K562 (cell line): ENCODE data around the gene PCDHB6. TPM values are rescaled to one million over a fixed set of nuclear protein-coding genes. Genes with fewer than 3 reads are reported as not detected.
"Not testable (repeated sequence)": the region's sequence is repeated elsewhere in the genome, so short reads cannot be mapped to it uniquely, and the experiment has no call there.

ENCODE experiments used
- ATAC-seq: fragments of 200-7000 bp; cut with Tn5 transposase; 3 replicates; pipeline ENCODE4 v1.9.1; 2020; ENCODE audit warnings: moderate library complexity
- BruUV-seq: library from RNA; stranded (reverse); fragments of 400-500 nt; replicated peaks from 2 replicates; lab custom pipeline; 2021; lab: Mats Ljungman, UMichigan
- CTCF ChIA-PET: fragments of 300-600 bp; formaldehyde crosslinking; extraction: SDS; loops from one replicate; lab custom pipeline; 2021; ENCODE audit warnings: low intra/inter-chr PET ratio; lab: Yijun Ruan, JAX
- POLR2A ChIA-PET: fragments of 300-600, 350-650 bp; sonication (Branson Sonifier 250); formaldehyde crosslinking; extraction: SDS; loops from one replicate; lab custom pipeline; 2021; ENCODE audit warnings: antibody characterized with exemption, inconsistent platforms; lab: Yijun Ruan, JAX
- DNase-seq, 4 experiments: peaks; one replicate each; pipeline versions ENCODE4 v3.0.0 to v3.0.0-alpha.2; 2011 to 2018; ENCODE audit warnings: low spot score in 3 of 4, mixed read lengths in 3 of 4; ENCODE audit errors: extremely low read depth in 1 of 4
- FAIRE-seq: peaks from 2 replicates; lab custom pipeline; 2011; peaks lifted over from hg19 to GRCh38; lab: Jason Lieb, UNC
- H2AFZ ChIP-seq: 2 replicates; pipeline ENCODE4 v1.6.0; 2011; ENCODE audit warnings: low read depth, low read length, control low read depth, inconsistent platforms
- H3K27ac ChIP-seq: fragments of 200-600 bp; 3 replicates; pipeline ENCODE4 v1.8.0; 2011; ENCODE audit warnings: low read depth, mild to moderate bottlenecking, control low read depth, inconsistent platforms, low read length, moderate library complexity, mixed read lengths; ENCODE audit errors: extremely low read depth
- H3K27me3 ChIP-seq, 2 experiments: fragments of 300-600 bp in 1 of 2; 2 replicates in 1 of 2; 3 replicates in 1 of 2; pipeline versions ENCODE4 v1.6.0 to v1.8.0; 2011; ENCODE audit warnings: inconsistent platforms in 2 of 2, low read length in 2 of 2, mild to moderate bottlenecking in 1 of 2, mixed read lengths in 1 of 2, moderate library complexity in 1 of 2; ENCODE audit not compliant: control insufficient read depth in 2 of 2, insufficient read depth in 2 of 2
- H3K36me3 ChIP-seq: fragments of 300-600 bp; 3 replicates; pipeline ENCODE4 v1.8.0; 2011; ENCODE audit warnings: mild to moderate bottlenecking, low read length, inconsistent platforms; ENCODE audit not compliant: control insufficient read depth, insufficient read depth
- H3K4me1 ChIP-seq, 2 experiments: fragments of 200-600 bp in 1 of 2; replicated peaks in 1 of 2; 2 replicates in 1 of 2; 3 replicates in 1 of 2; pipeline versions ENCODE4 v1.5.1 to v1.8.0; 2011; ENCODE audit warnings: inconsistent platforms in 2 of 2, low read length in 2 of 2, mild to moderate bottlenecking in 1 of 2, mixed read lengths in 1 of 2, moderate library complexity in 1 of 2; ENCODE audit not compliant: control insufficient read depth in 2 of 2, insufficient read depth in 2 of 2
- H3K4me2 ChIP-seq: 2 replicates; pipeline ENCODE4 v1.6.1; 2011; ENCODE audit warnings: low read length, control low read depth, inconsistent platforms, mixed read lengths; ENCODE audit not compliant: insufficient read depth
- H3K4me3 ChIP-seq: fragments of 200-600 bp; sonication (generic), shearing (Covaris generic); 2 replicates; pipeline ENCODE4 v1.5.1; 2016; ENCODE audit warnings: control low read depth, inconsistent platforms
- H3K79me2 ChIP-seq: fragments of 200-600 bp; 3 replicates; pipeline ENCODE4 v1.8.0; 2011; ENCODE audit warnings: low read length, inconsistent platforms; ENCODE audit not compliant: control insufficient read depth, insufficient read depth
- H3K9ac ChIP-seq, 2 experiments: 2 replicates each; pipeline versions ENCODE4 v1.6.0 to v1.6.1; 2011; ENCODE audit warnings: low read depth in 2 of 2, low read length in 2 of 2, control low read depth in 1 of 2, inconsistent platforms in 1 of 2, mild to moderate bottlenecking in 1 of 2, mixed read lengths in 1 of 2; ENCODE audit not compliant: insufficient read depth in 1 of 2
- H3K9me1 ChIP-seq: one replicate; pipeline ENCODE4 v1.6.0; 2011; ENCODE audit warnings: inconsistent platforms, mild to moderate bottlenecking, low read length, moderate library complexity; ENCODE audit not compliant: control insufficient read depth, insufficient read depth
- H3K9me3 ChIP-seq: replicated peaks from 2 replicates; pipeline ENCODE4 v1.5.1; 2011; ENCODE audit warnings: low read depth, low read length, inconsistent platforms; ENCODE audit not compliant: control insufficient read depth, insufficient read depth
- H4K20me1 ChIP-seq: replicated peaks from 2 replicates; pipeline ENCODE4 v1.6.1; 2011; ENCODE audit warnings: low read length, inconsistent platforms, mixed read lengths; ENCODE audit not compliant: control insufficient read depth, insufficient read depth
- E2F4 ChIP-seq: sonication (generic); formaldehyde crosslinking; IDR thresholded peaks from 2 replicates; pipeline ENCODE4 v1.8.0; 2022; ENCODE audit warnings: mild to moderate bottlenecking, low read depth, missing genetic modification reagents
- FOSL1 ChIP-seq: fragments of 200-800 bp; sonication (Bioruptor generic); conservative IDR thresholded peaks from 2 replicates; pipeline ENCODE4 v1.6.1; 2016; ENCODE audit warnings: missing genetic modification characterization, missing compliant biosample characterization
- GATAD2B ChIP-seq: fragments of 450-650 bp; IDR thresholded peaks from 2 replicates; pipeline ENCODE4 v1.6.1; 2017; ENCODE audit warnings: mild to moderate bottlenecking, borderline replicate concordance
- JUN ChIP-seq, 2 experiments: sonication (generic) in 1 of 2; formaldehyde crosslinking in 1 of 2; IDR thresholded peaks; 2 replicates each; pipeline versions ENCODE4 v1.6.1 to v1.8.0; 2012 to 2022; ENCODE audit warnings: borderline replicate concordance in 2 of 2, mild to moderate bottlenecking in 2 of 2, improper control_type of control experiment in 1 of 2, low read depth in 1 of 2, low read length in 1 of 2, missing genetic modification reagents in 1 of 2
- PRMT5 ChIP-seq: sonication (generic); formaldehyde crosslinking; IDR thresholded peaks from 2 replicates; pipeline ENCODE4 v1.5.0; 2020; ENCODE audit warnings: missing genetic modification reagents
- RBM17 ChIP-seq: fragments of 200-400 bp; formaldehyde crosslinking; IDR thresholded peaks from 2 replicates; pipeline ENCODE4 v1.6.1; 2017; ENCODE audit warnings: low read depth, mild to moderate bottlenecking, low read length, borderline replicate concordance
- TFAM ChIP-seq: fragments of 250-450 bp; sonication (Bioruptor Pico); conservative IDR thresholded peaks from 2 replicates; pipeline ENCODE4 v1.5.0; 2021; ENCODE audit warnings: mild to moderate bottlenecking, moderate library complexity
- ZBTB34 ChIP-seq: fragments of 250-450 bp; sonication (Bioruptor Pico); IDR thresholded peaks from 2 replicates; pipeline ENCODE4 v1.8.0; 2021; ENCODE audit warnings: mild to moderate bottlenecking, moderate library complexity
- ZNF764 ChIP-seq: fragments of 250-450 bp; sonication (Bioruptor Pico); IDR thresholded peaks from 2 replicates; pipeline ENCODE4 v1.4.0; 2020; ENCODE audit warnings: low read depth, mild to moderate bottlenecking, moderate library complexity
- WGBS: fragments of 100-300 bp; shearing (Covaris generic); methylation state at CpG from one replicate; pipeline ENCODE4 v1.1.6; 2016; ENCODE audit warnings: low coverage, mixed read lengths; ENCODE audit not compliant: insufficient coverage; ENCODE audit errors: missing lambda C conversion rate; 5-methylcytosine and 5-hydroxymethylcytosine counted together
- in situ Hi-C: fragments of 300-500 bp; cut with MboI; formaldehyde crosslinking; loops from 4 replicates; pipeline ENCODE4 v1.15.0; 2018; ENCODE audit warnings: inconsistent platforms, mixed read lengths
- intact Hi-C: fragments of 100-400 bp; cut with micrococcal nuclease; formaldehyde crosslinking; loops from 2 replicates; pipeline ENCODE4 v1.14.2; 2022
- polyA plus RNA-seq, 8 experiments: library from polyadenylated mRNA; depleted of rRNA in 4 of 8; stranded (reverse) in 5 of 8; unstranded in 3 of 8; fragments of >200 nt; fragmentation: Nextera tagmentation in 2 of 8; fragmentation: Illumina TruSeq in 1 of 8; extraction: Ambion mirVana in 2 of 8; extraction: Trizol in 1 of 8; gene quantifications; 2 replicates each; pipeline versions ENCODE4 v1.2.1 to v1.2.3, GENCODE V29; 2011 to 2014; ENCODE audit warnings: inconsistent platforms in 1 of 8, missing spikeins in 1 of 8
- total RNA-seq, 7 experiments: library from RNA; depleted of rRNA in 6 of 7; stranded (reverse); fragments of >200 nt in 6 of 7; fragmentation: Illumina TruSeq in 2 of 7; extraction: Trizol in 2 of 7; gene quantifications; 2 replicates each; pipeline versions ENCODE4 v1.2.1 to v1.2.3, GENCODE V29; 2011 to 2021; ENCODE audit warnings: low replicate concordance in 1 of 7
- TF ChIP-seq, protein P1 (sequence below): fragments of 250-450 bp; sonication (Bioruptor Pico); IDR thresholded peaks from 2 replicates; pipeline ENCODE4 v1.5.0; 2021

PCDHB6 gene
- total and polyA plus RNA-seq, 9 of the 15 experiments (the other 6 are each of a cell fraction or from before 2014, with no cell fraction given): not detected

DNA sequence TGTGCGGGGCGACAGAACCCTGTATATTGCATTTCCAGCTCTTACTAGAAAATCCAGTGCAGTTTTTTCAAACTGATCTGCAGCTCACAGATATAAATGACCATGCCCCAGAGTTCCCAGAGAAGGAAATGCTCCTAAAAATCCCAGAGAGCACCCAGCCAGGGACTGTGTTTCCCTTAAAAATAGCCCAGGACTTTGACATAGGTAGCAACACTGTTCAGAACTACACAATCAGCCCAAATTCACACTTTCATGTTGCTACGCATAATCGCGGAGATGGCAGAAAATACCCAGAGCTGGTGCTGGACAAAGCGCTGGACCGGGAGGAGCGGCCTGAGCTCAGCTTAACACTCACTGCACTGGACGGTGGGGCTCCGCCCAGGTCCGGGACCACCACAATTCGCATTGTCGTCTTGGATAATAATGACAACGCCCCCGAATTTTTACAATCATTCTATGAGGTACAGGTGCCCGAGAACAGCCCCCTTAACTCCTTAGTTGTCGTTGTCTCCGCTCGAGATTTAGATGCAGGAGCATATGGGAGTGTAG is 14.1 kb upstream of the PCDHB6 start (continued):
- TF ChIP-seq GATAD2B: no peak
- TF ChIP-seq JUN (IDR thresholded peaks at IDR 0.05; ENCODE audit: borderline replicate concordance, low read depth, low read length): no peak
- no peak for TF ChIP-seq JUN (CRISPR knock-in tag; IDR thresholded peaks at IDR 0.05; ENCODE audit: borderline replicate concordance)
- TF ChIP-seq RBM17: no peak
- no peak for TF ChIP-seq TFAM (CRISPR knock-in tag)
- TF ChIP-seq, protein P1, sequence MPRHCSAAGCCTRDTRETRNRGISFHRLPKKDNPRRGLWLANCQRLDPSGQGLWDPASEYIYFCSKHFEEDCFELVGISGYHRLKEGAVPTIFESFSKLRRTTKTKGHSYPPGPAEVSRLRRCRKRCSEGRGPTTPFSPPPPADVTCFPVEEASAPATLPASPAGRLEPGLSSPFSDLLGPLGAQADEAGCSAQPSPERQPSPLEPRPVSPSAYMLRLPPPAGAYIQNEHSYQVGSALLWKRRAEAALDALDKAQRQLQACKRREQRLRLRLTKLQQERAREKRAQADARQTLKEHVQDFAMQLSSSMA (CRISPR knock-in tag): no peak
- TF ChIP-seq ZBTB34 (CRISPR knock-in tag): no peak
- no peak for TF ChIP-seq ZNF764 (CRISPR knock-in tag)
- TF ChIP-seq PRMT5 (CRISPR knock-in tag): no peak
- no peak for TF ChIP-seq E2F4 (CRISPR knock-in tag)
- no peak for TF ChIP-seq FOSL1 (tag)

DNA sequence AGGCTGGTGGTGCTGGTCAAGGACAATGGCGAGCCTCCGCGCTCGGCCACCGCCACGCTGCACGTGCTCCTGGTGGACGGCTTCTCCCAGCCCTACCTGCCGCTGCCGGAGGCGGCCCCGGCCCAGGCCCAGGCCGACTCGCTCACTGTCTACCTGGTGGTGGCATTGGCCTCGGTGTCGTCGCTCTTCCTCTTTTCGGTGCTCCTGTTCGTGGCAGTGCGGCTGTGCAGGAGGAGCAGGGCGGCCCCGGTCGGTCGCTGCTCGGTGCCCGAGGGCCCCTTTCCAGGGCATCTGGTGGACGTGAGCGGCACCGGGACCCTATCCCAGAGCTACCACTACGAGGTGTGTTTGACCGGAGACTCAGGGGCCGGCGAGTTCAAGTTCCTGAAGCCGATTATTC is 12.5 kb upstream of the PCDHB6 start:
- H3K4me1 ChIP-seq, H3K79me2 ChIP-seq, DNase-seq, H2AFZ ChIP-seq, ATAC-seq, H3K27me3 ChIP-seq, in situ Hi-C loops, H3K9me1 ChIP-seq, H3K9me3 ChIP-seq, H3K4me2 ChIP-seq, CTCF ChIA-PET, intact Hi-C loops, H3K4me3 ChIP-seq, BruUV-seq, FAIRE-seq, H3K36me3 ChIP-seq, H3K27ac ChIP-seq, H4K20me1 ChIP-seq, H3K9ac ChIP-seq: not testable (repeated sequence)
- WGBS: 9% methylated on average over 31 of the region's 34 CpGs
- POLR2A ChIA-PET: interaction anchor here (1.0 kb wide), 1 partner anchor 9 kb away, joined by 3 read pairs; no protein-coding TSS in a partner anchor
